Caco-2 (cell line): ENCODE measurements around the gene OPALIN. TPM values are rescaled to one million over a fixed set of nuclear protein-coding genes. Genes with fewer than 3 reads are reported as not detected.
A peak's percentile ranks its signal among the peaks of the same experiment; 100 is the strongest.

ENCODE experiments used
- BruUV-seq: library from RNA; stranded (reverse); fragments of 400-500 nt; replicated peaks from 2 replicates; lab custom pipeline; 2021; lab: Mats Ljungman, UMichigan
- CTCF ChIA-PET: fragments of 300-600 bp; sonication (Branson Sonifier 250); formaldehyde crosslinking; loops from one replicate; lab custom pipeline; 2022; ENCODE audit warnings: antibody characterized with exemption; lab: Charles Lee
- POLR2A ChIA-PET: fragments of 300-600 bp; sonication (Branson Sonifier 250); formaldehyde crosslinking; loops from one replicate; lab custom pipeline; 2022; ENCODE audit warnings: antibody characterized with exemption; lab: Charles Lee
- DNase-seq, 2 experiments: peaks; one replicate each; pipeline versions ENCODE4 v3.0.0 to v3.0.0-alpha.2; 2020 to 2022
- H3K27me3 ChIP-seq: replicated peaks from 2 replicates; pipeline ENCODE4 v1.6.0; 2011; ENCODE audit warnings: low read length; ENCODE audit not compliant: control insufficient read depth, insufficient read depth
- H3K36me3 ChIP-seq: 2 replicates; pipeline ENCODE4 v1.5.1; 2011; ENCODE audit warnings: low read length; ENCODE audit not compliant: control insufficient read depth, insufficient read depth
- H3K4me1 ChIP-seq: fragments of 250-450 bp; sonication (Bioruptor Pico); 2 replicates; pipeline ENCODE4 v1.5.1; 2020; ENCODE audit warnings: mild to moderate bottlenecking
- H3K4me3 ChIP-seq: 2 replicates; pipeline ENCODE4 v1.5.1; 2011; ENCODE audit warnings: low read depth, mild to moderate bottlenecking, control low read depth, low read length
- H3K9me3 ChIP-seq: fragments of 250-450 bp; sonication (Bioruptor Pico); 2 replicates; pipeline ENCODE4 v1.5.1; 2020; ENCODE audit warnings: mild to moderate bottlenecking, moderate library complexity
- H3K27ac Mint-ChIP-seq: one replicate; pipeline ENCODE4 v1.8.0; 2022; ENCODE audit warnings: mixed read lengths; ENCODE audit not compliant: unreplicated experiment
- H3K27me3 Mint-ChIP-seq: one replicate; pipeline ENCODE4 v1.8.0; 2022; ENCODE audit warnings: mixed read lengths; ENCODE audit not compliant: insufficient read depth, unreplicated experiment
- H3K36me3 Mint-ChIP-seq: one replicate; pipeline ENCODE4 v1.8.0; 2022; ENCODE audit warnings: mild to moderate bottlenecking, mixed read lengths; ENCODE audit not compliant: insufficient read depth, unreplicated experiment
- H3K4me1 Mint-ChIP-seq: one replicate; pipeline ENCODE4 v1.8.0; 2022; ENCODE audit warnings: low read depth, mixed read lengths; ENCODE audit not compliant: unreplicated experiment
- H3K4me3 Mint-ChIP-seq: one replicate; pipeline ENCODE4 v1.8.0; 2022; ENCODE audit warnings: mild to moderate bottlenecking, moderate library complexity, mixed read lengths; ENCODE audit not compliant: unreplicated experiment
- H3K9me3 Mint-ChIP-seq: one replicate; pipeline ENCODE4 v1.8.0; 2022; ENCODE audit warnings: mixed read lengths; ENCODE audit not compliant: unreplicated experiment
- intact Hi-C: fragments of 100-400 bp; cut with micrococcal nuclease; formaldehyde crosslinking; loops from one replicate; pipeline ENCODE4 v1.10.0; 2022; ENCODE audit not compliant: unreplicated experiment
- total RNA-seq: library from RNA; stranded (reverse); gene quantifications from 2 replicates; pipeline ENCODE4 v1.2.3, GENCODE V29; 2022
- TF ChIP-seq, protein P1 (sequence below), 2 experiments: fragments of 200-600 bp in 1 of 2; IDR thresholded peaks; 1 replicate in 1 of 2; 2 replicates in 1 of 2; pipeline versions ENCODE4 v1.5.1 to v1.8.0; 2011 to 2022; ENCODE audit warnings: antibody characterized with exemption in 1 of 2, control low read depth in 1 of 2, inconsistent platforms in 1 of 2, low read depth in 1 of 2, low read length in 1 of 2, mild to moderate bottlenecking in 1 of 2, moderate library complexity in 1 of 2; ENCODE audit not compliant: insufficient read depth in 1 of 2, severe bottlenecking in 1 of 2, unreplicated experiment in 1 of 2

The OPALIN gene
- total RNA-seq, 1 experiment from 2014 or later, result not detected

DNA sequence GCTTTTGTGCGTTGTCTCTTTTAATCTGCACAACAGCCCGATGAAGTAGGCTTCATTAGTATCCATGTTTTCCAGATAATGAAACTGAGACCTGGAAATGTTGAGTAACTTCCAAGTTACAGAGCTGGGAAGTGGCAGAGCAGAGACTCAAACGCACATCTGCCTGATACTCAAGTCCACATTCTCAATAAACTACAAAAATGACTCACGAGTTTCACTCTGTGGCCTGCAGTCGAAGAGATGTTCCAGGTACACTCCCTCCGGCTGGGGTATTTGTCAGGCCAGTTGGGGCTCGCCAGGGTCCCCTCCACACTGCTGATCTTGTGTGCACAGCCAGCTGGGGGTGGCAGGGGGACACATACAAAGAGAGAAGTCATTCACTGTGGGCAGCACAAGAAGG lies 17.7 kb upstream of the OPALIN start:
- H3K36me3 ChIP-seq, result no peaks in the 10 kb centered on the region
- no peaks in the 10 kb centered on the region for H3K9me3 ChIP-seq
- no peaks in the 10 kb centered on the region for H3K36me3 Mint-ChIP-seq
- no peak overlapping the region for H3K4me3 Mint-ChIP-seq
- no peaks in the 10 kb centered on the region for H3K9me3 Mint-ChIP-seq
- no peak overlapping the region for H3K4me3 ChIP-seq
- H3K4me1 ChIP-seq, result peaks cover 5% of the 10 kb centered on the region
- DNase-seq, result no peak
- ChIA-PET POLR2A (no interaction called here), CTCF (interaction anchor here (1.5 to 3.2 kb wide), 3 partner anchors 42 to 359 kb away, joined by 6 to 18 read pairs (median 10); partner anchors contain the start of gene TLL2)
- BruUV-seq, result no TSS peak
- no peaks in the 10 kb centered on the region for H3K27me3 Mint-ChIP-seq
- H3K4me1 Mint-ChIP-seq, result peaks cover 13% of the 10 kb centered on the region
- TF ChIP-seq, protein P1, sequence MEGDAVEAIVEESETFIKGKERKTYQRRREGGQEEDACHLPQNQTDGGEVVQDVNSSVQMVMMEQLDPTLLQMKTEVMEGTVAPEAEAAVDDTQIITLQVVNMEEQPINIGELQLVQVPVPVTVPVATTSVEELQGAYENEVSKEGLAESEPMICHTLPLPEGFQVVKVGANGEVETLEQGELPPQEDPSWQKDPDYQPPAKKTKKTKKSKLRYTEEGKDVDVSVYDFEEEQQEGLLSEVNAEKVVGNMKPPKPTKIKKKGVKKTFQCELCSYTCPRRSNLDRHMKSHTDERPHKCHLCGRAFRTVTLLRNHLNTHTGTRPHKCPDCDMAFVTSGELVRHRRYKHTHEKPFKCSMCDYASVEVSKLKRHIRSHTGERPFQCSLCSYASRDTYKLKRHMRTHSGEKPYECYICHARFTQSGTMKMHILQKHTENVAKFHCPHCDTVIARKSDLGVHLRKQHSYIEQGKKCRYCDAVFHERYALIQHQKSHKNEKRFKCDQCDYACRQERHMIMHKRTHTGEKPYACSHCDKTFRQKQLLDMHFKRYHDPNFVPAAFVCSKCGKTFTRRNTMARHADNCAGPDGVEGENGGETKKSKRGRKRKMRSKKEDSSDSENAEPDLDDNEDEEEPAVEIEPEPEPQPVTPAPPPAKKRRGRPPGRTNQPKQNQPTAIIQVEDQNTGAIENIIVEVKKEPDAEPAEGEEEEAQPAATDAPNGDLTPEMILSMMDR (IDR thresholded peaks at IDR 0.05; ENCODE audit: insufficient read depth in 1 of 2, low read depth in 1 of 2, low read length in 1 of 2, severe bottlenecking in 1 of 2, unreplicated experiment in 1 of 2), result no peak
- no peak overlapping the region for H3K27ac Mint-ChIP-seq
- H3K27me3 ChIP-seq, result no peaks in the 10 kb centered on the region
- intact Hi-C loops, result no loop called here

DNA sequence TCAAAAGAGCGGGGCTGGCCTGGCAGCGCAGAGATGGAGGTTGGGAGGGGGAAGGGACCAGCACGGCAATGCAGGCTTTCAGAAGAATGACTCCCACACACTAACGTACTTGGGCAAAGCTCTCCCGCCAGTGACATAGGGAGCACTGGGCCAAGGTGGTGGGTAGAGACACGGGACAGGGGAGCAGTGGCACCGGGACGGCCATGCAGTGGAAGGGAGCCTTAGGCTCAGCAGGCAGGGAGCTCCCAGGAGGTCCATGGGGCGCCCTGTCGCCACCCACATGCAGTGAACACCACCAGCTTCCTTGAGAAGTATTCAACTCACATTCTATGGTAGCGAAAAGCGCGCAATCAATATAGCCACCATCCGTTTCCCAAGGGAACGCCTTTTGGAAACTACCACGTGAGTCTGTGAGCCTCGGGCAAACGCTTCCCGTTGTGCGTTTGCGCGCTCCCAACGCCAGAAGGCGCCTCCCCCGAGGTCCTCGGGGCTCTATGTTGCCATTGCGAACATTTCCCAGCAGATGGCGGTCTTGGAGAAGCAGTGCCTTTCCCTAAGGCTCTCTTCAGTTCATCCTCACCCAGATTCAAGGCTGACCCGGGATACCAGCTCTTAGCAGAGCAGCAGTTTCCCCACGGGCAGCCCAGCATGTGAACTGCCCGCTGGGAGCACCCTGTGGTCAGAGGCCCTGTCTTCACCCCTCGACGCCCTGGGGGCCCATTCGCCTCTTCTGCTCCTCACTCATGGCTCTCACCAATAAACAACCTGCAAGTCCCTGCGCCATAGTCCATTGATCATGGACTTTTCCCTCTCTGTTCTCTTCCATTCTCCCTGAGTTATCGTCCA lies 16.4 kb upstream of the OPALIN start:
- TF ChIP-seq, protein P1 (IDR thresholded peaks at IDR 0.05; ENCODE audit: insufficient read depth in 1 of 2, low read depth in 1 of 2, low read length in 1 of 2, severe bottlenecking in 1 of 2, unreplicated experiment in 1 of 2), result peak; percentile 96 to 99
- POLR2A ChIA-PET, result no interaction called here

DNA sequence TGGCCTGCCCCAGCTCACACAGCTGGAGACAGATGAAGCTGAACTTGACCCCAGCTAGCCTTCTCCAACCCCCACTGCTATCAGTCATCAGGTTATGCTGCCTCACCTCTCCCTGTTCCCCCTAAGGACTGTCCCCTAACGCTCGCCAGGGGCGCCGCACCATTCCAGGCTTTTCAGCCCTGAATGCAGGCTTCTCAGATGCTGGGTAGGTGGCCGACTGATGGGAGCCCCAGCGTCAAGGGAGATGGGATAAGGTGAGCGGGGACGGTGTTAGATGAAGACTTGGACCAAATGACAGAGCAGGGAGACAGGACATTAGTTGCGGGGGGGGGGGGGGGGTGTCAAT lies 15.8 kb upstream of the OPALIN start:
- BruUV-seq, result no TSS peak
- H3K4me1 Mint-ChIP-seq, result peaks cover 13% of the 10 kb centered on the region
- intact Hi-C loops, result loop anchor here (2.0 kb wide), 1 partner anchor 40 kb away; no protein-coding TSS in a partner anchor
- no peaks in the 10 kb centered on the region for H3K27me3 Mint-ChIP-seq
- H3K9me3 Mint-ChIP-seq, result no peaks in the 10 kb centered on the region
- peak overlapping the region; percentile 55 for H3K4me3 Mint-ChIP-seq
- Histone ChIP-seq H3K4me3 (no peak overlapping the region), H3K4me1 (peaks cover 5% of the 10 kb centered on the region), H3K27me3 (no peaks in the 10 kb centered on the region), H3K36me3 (no peaks in the 10 kb centered on the region), H3K9me3 (no peaks in the 10 kb centered on the region)
- no peaks in the 10 kb centered on the region for H3K36me3 Mint-ChIP-seq
- TF ChIP-seq, protein P1 (IDR thresholded peaks at IDR 0.05; ENCODE audit: insufficient read depth in 1 of 2, low read depth in 1 of 2, low read length in 1 of 2, severe bottlenecking in 1 of 2, unreplicated experiment in 1 of 2), result no peak
- POLR2A ChIA-PET, result no interaction called here
- no peak overlapping the region for H3K27ac Mint-ChIP-seq
- no peak for DNase-seq
- CTCF ChIA-PET, result interaction anchor here (1.1 to 3.2 kb wide), 10 partner anchors 8 to 182 kb away, joined by 4 to 18 read pairs (median 4); partner anchors contain the start of gene TLL2

More for the DNA sequence above, 16.4 kb upstream of the OPALIN start:
- Mint-ChIP-seq H3K4me1 (peaks cover 13% of the 10 kb centered on the region), H3K36me3 (no peaks in the 10 kb centered on the region), H3K4me3 (peak overlapping the region; percentile 55), H3K9me3 (no peaks in the 10 kb centered on the region), H3K27me3 (no peaks in the 10 kb centered on the region), H3K27ac (no peak overlapping the region)
- peak; percentile 90 to 92 for DNase-seq
- H3K36me3 ChIP-seq, result no peaks in the 10 kb centered on the region
- no peaks in the 10 kb centered on the region for H3K9me3 ChIP-seq
- peak overlapping the region; percentile 37 for H3K4me3 ChIP-seq
- H3K27me3 ChIP-seq, result no peaks in the 10 kb centered on the region
- no TSS peak for BruUV-seq
- H3K4me1 ChIP-seq, result peaks cover 5% of the 10 kb centered on the region
- intact Hi-C loops, result loop anchor here (1.0 to 2.0 kb wide), 3 partner anchors 21 to 136 kb away; no protein-coding TSS in a partner anchor
- CTCF ChIA-PET, result interaction anchor here (0.6 to 3.2 kb wide), 14 partner anchors 9 to 967 kb away, joined by 3 to 18 read pairs (median 4); partner anchors contain the start of gene TLL2
